Neuronal stem cell (in vitro differentiated cells): Measurements from ENCODE around the gene PARP12.

ENCODE experiments used
- DNase-seq: peaks from one replicate; pipeline ENCODE4 v3.0.0-alpha.2; 2013; ENCODE audit warnings: low spot score
- H2AFZ ChIP-seq: one replicate; pipeline ENCODE4 v1.6.1; 2013; ENCODE audit warnings: mild to moderate bottlenecking, low read length, inconsistent platforms
- H2AK5ac ChIP-seq: 2 replicates; pipeline ENCODE4 v1.6.1; 2013; ENCODE audit warnings: low read depth, mild to moderate bottlenecking, inconsistent platforms, low read length, moderate library complexity, mixed read lengths
- H2BK120ac ChIP-seq: 2 replicates; pipeline ENCODE4 v1.6.1; 2013; ENCODE audit warnings: low read depth, mild to moderate bottlenecking, inconsistent platforms, low read length, moderate library complexity, mixed read lengths
- H2BK12ac ChIP-seq: one replicate; pipeline ENCODE4 v1.6.1; 2013; ENCODE audit warnings: low read length, inconsistent platforms
- H2BK15ac ChIP-seq: 2 replicates; pipeline ENCODE4 v1.6.1; 2013; ENCODE audit warnings: mild to moderate bottlenecking, low read length, inconsistent platforms, mixed read lengths
- H2BK5ac ChIP-seq: one replicate; pipeline ENCODE4 v1.6.1; 2013; ENCODE audit warnings: inconsistent platforms, mild to moderate bottlenecking, low read length, moderate library complexity
- H3K14ac ChIP-seq: one replicate; pipeline ENCODE4 v1.6.1; 2013; ENCODE audit warnings: low read length, inconsistent platforms
- H3K18ac ChIP-seq: 2 replicates; pipeline ENCODE4 v1.6.1; 2013; ENCODE audit warnings: low read length, inconsistent platforms
- H3K23ac ChIP-seq: 2 replicates; pipeline ENCODE4 v1.6.1; 2013; ENCODE audit warnings: low read depth, mild to moderate bottlenecking, mixed read lengths, low read length, inconsistent platforms; ENCODE audit not compliant: poor library complexity
- H3K27ac ChIP-seq: replicated peaks from 3 replicates; pipeline ENCODE4 v1.5.1; 2013; ENCODE audit warnings: low read length, inconsistent platforms
- H3K27me3 ChIP-seq, 3 experiments: 2 replicates each; pipeline ENCODE4 v1.6.1; 2013; ENCODE audit warnings: low read length in 3 of 3, mild to moderate bottlenecking in 2 of 3, inconsistent platforms in 1 of 3, low read depth in 1 of 3, mixed read lengths in 1 of 3, moderate library complexity in 1 of 3; ENCODE audit not compliant: control insufficient read depth in 3 of 3, insufficient read depth in 3 of 3
- H3K36me3 ChIP-seq, 2 donors: replicated peaks in 1 of 2; 2 replicates each; pipeline ENCODE4 v1.6.1; 2013; ENCODE audit warnings: low read length in 2 of 2; ENCODE audit not compliant: control insufficient read depth in 2 of 2, insufficient read depth in 2 of 2
- H3K4ac ChIP-seq: 2 replicates; pipeline ENCODE4 v1.6.1; 2013; ENCODE audit warnings: inconsistent platforms, mild to moderate bottlenecking, low read length, moderate library complexity
- H3K4me1 ChIP-seq, 2 donors: 1 replicate in 1 of 2; 2 replicates in 1 of 2; pipeline ENCODE4 v1.6.1; 2013; ENCODE audit warnings: low read length in 2 of 2, low read depth in 1 of 2; ENCODE audit not compliant: control insufficient read depth in 2 of 2, insufficient read depth in 1 of 2
- H3K4me2 ChIP-seq: one replicate; pipeline ENCODE4 v1.6.1; 2013; ENCODE audit warnings: mild to moderate bottlenecking, low read length, inconsistent platforms; ENCODE audit not compliant: insufficient read depth, poor library complexity, severe bottlenecking
- H3K4me3 ChIP-seq, 2 donors: 2 replicates each; pipeline ENCODE4 v1.5.1; 2013; ENCODE audit warnings: low read length in 2 of 2, mild to moderate bottlenecking in 2 of 2, inconsistent platforms in 1 of 2, moderate library complexity in 1 of 2
- H3K79me1 ChIP-seq: one replicate; pipeline ENCODE4 v1.6.1; 2013; ENCODE audit warnings: low read depth, mild to moderate bottlenecking, inconsistent platforms, low read length, moderate library complexity
- H3K9ac ChIP-seq: one replicate; pipeline ENCODE4 v1.6.1; 2013; ENCODE audit warnings: mild to moderate bottlenecking, low read depth, low read length, inconsistent platforms; ENCODE audit not compliant: poor library complexity
- H3K9me3 ChIP-seq, 2 donors: replicated peaks in 1 of 2; 2 replicates each; pipeline versions ENCODE3 to v1.6.1; 2013; ENCODE audit warnings: low read length in 2 of 2, mild to moderate bottlenecking in 2 of 2, inconsistent platforms in 1 of 2, low read depth in 1 of 2, mixed read lengths in 1 of 2, moderate library complexity in 1 of 2; ENCODE audit not compliant: control insufficient read depth in 2 of 2, insufficient read depth in 1 of 2
- H4K8ac ChIP-seq: one replicate; pipeline ENCODE4 v1.6.1; 2013; ENCODE audit warnings: low read depth, mild to moderate bottlenecking, inconsistent platforms, low read length, moderate library complexity
- H4K91ac ChIP-seq: one replicate; pipeline ENCODE4 v1.6.1; 2013; ENCODE audit warnings: low read length, low read depth, mild to moderate bottlenecking, inconsistent platforms; ENCODE audit not compliant: poor library complexity
- WGBS, 2 donors: extraction: QIAGEN DNeasy Blood & Tissue Kit; methylation state at CpG; one replicate each; pipeline ENCODE4 v1.1.7; 2013; ENCODE audit warnings: missing lambda C conversion rate in 2 of 2, mixed read lengths in 1 of 2; ENCODE audit not compliant: insufficient read length in 2 of 2, insufficient replicate concordance in 1 of 2; ENCODE audit errors: extremely low coverage in 2 of 2; 5-methylcytosine and 5-hydroxymethylcytosine counted together

PARP12 gene

DNA sequence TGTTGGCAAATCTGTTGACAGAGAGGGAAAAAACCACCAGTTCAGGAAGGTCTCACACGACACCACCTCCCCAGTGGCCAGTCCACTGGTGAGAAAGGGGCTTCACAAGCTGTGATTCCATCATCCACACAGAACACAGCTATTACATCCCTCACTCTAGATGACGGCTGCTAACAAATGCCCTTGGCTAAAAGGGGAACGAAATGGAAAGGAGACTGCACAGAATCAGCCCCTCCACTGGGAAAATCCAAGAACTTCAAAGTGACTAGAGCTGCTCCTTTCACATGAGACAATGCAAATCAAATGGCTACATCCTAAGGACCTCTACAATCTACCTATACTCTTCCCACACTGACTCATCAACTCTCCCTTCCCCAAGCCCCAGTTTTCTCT is 5.6 kb downstream of the PARP12 start:
- WGBS, 2 donors, result no CpG with 5 or more reads among the region's 3 CpGs
- no peak overlapping the region for H2AFZ ChIP-seq
- H3K14ac ChIP-seq, result no peak overlapping the region
- no peak overlapping the region for H3K23ac ChIP-seq
- H4K91ac ChIP-seq, result no peak overlapping the region
- H3K4me1 ChIP-seq, result no peaks in the 10 kb centered on the region
- H3K27me3 ChIP-seq, result peaks cover 3 to 21% (median 12%) of the 10 kb centered on the region in 3 experiments
- no peak overlapping the region for H3K27ac ChIP-seq
- H2BK12ac ChIP-seq, result no peak overlapping the region
- no peaks in the 10 kb centered on the region for H3K36me3 ChIP-seq
- no peak overlapping the region for H3K9ac ChIP-seq
- no peak overlapping the region for H2BK120ac ChIP-seq
- no peak overlapping the region for H3K18ac ChIP-seq
- H3K4me2 ChIP-seq, result no peak overlapping the region
- no peaks in the 10 kb centered on the region for H3K79me1 ChIP-seq
- H2BK5ac ChIP-seq, result no peak overlapping the region
- peaks cover 0 to 2% of the 10 kb centered on the region in 2 donors for H3K9me3 ChIP-seq
- H3K4ac ChIP-seq, result no peak overlapping the region
- DNase-seq, result no peak
- no peak overlapping the region for H4K8ac ChIP-seq
- no peak overlapping the region for H2BK15ac ChIP-seq
- H2AK5ac ChIP-seq, result no peak overlapping the region
- no peak overlapping the region for H3K4me3 ChIP-seq

DNA sequence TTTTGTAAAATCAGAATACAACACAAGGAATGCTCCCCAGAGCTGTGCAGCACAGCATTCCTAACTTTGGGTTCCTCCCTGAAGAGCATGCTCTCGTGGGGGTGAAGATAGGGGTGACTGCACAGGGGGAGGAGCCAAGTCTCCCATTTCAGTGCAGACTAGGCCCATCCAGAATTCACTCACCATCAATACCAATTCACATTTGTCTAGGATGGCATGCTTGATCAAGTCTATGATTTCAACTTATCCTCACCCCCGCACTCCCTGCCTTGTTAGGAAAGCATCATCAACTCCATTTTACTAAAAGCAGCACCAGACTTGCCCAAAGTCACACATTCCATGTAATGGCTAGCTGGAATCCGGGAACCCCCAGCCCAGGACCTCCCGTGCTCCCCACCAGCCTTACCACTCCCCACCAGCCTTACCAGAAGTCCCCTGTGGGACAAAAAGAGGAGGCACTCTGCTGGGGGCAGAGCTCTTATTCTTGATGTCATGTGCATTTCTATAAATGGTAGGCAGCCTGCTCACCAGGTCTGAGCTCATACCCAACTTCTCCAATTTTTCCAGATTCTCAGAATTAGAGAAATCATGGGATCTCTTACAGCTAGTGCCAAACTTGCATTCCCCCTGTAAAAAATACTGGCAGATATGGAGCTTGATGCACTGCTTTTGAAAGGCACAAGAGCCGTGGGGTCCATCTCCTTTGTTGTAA is 6.2 kb downstream of the PARP12 start:
- Histone ChIP-seq H3K4me3 (no peak overlapping the region), H3K14ac (no peak overlapping the region), H3K36me3 (no peaks in the 10 kb centered on the region), H2AK5ac (no peak overlapping the region), H2BK120ac (no peak overlapping the region), H3K9me3 (peaks cover 0 to 1% of the 10 kb centered on the region in 2 donors), H3K18ac (no peak overlapping the region), H3K79me1 (no peaks in the 10 kb centered on the region), H3K27ac (no peak overlapping the region), H2AFZ (no peak overlapping the region), H3K4ac (no peak overlapping the region), H4K91ac (no peak overlapping the region), H2BK15ac (no peak overlapping the region), H3K27me3 (peaks cover 1 to 16% (median 7%) of the 10 kb centered on the region in 3 experiments), H2BK5ac (no peak overlapping the region), H3K4me1 (no peaks in the 10 kb centered on the region), H3K9ac (no peak overlapping the region), H3K4me2 (no peak overlapping the region), H3K23ac (no peak overlapping the region), H2BK12ac (no peak overlapping the region), H4K8ac (no peak overlapping the region)
- no CpG with 5 or more reads among the region's 5 CpGs for WGBS, 2 donors
- no peak for DNase-seq

DNA sequence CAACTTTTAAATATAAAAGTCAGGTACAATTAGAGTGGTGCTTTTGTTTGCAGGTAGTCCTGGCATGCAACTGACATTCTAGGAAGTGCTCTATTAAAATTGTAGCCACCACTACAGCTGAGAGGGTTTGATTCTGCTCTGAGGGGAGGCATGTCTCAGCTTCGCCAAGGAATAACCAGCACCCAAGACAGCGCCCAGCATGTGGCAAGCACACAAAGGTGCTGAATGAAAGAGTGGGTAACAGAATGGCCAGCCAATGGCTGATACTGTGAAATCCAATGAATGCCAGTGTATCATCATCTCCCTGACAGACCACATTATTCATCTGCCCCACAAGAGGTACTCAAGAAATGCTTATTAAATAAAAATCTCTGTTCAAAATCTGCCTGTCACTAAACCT is 6.9 kb downstream of the PARP12 start:
- Histone ChIP-seq H3K4ac (no peak overlapping the region), H4K91ac (no peak overlapping the region), H3K36me3 (no peaks in the 10 kb centered on the region), H4K8ac (no peak overlapping the region), H2BK5ac (no peak overlapping the region), H2BK120ac (no peak overlapping the region), H3K79me1 (no peaks in the 10 kb centered on the region), H3K4me1 (no peaks in the 10 kb centered on the region), H2AFZ (no peak overlapping the region), H3K27ac (no peak overlapping the region), H2BK15ac (no peak overlapping the region), H3K27me3 (peaks cover 0 to 8% (median 0%) of the 10 kb centered on the region in 3 experiments), H3K14ac (no peak overlapping the region), H3K23ac (no peak overlapping the region), H3K4me2 (no peak overlapping the region), H3K9ac (no peak overlapping the region), H3K18ac (no peak overlapping the region), H3K4me3 (no peak overlapping the region), H2BK12ac (no peak overlapping the region), H3K9me3 (no peaks in the 10 kb centered on the region), H2AK5ac (no peak overlapping the region)
- DNase-seq, result no peak
- no CpG with 5 or more reads among the region's 2 CpGs for WGBS, 2 donors

DNA sequence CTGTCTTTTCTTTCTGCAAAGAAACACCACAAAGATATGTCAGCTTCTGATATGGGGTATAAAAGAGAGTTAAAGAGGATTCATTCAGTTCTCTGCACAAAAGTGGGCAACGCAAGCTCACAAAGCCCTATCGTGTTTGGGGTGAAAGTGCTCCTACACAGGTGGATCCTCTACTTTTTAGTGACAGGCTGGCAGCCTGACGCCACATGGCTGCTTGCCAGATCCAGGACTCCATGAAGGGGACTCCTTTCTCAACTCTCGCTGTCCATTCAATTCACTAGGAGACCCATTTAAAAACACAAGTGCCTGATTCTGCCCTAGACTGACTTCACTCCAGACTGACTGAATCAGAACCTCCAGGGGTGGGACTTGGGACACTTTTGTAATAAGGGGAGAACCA is 8.0 kb downstream of the PARP12 start:
- H3K14ac ChIP-seq, result no peak overlapping the region
- H4K91ac ChIP-seq, result no peak overlapping the region
- H2BK120ac ChIP-seq, result no peak overlapping the region
- no peak overlapping the region for H3K23ac ChIP-seq
- H3K18ac ChIP-seq, result no peak overlapping the region
- H3K79me1 ChIP-seq, result no peaks in the 10 kb centered on the region
- no peak overlapping the region for H3K4me2 ChIP-seq
- H3K27ac ChIP-seq, result no peak overlapping the region
- H3K9me3 ChIP-seq, result no peaks in the 10 kb centered on the region
- no peak overlapping the region for H2BK15ac ChIP-seq
- H2AFZ ChIP-seq, result no peak overlapping the region
- H3K9ac ChIP-seq, result no peak overlapping the region
- no peaks in the 10 kb centered on the region for H3K36me3 ChIP-seq
- no peaks in the 10 kb centered on the region for H3K27me3 ChIP-seq
- DNase-seq, result no peak
- H3K4ac ChIP-seq, result no peak overlapping the region
- H2BK5ac ChIP-seq, result no peak overlapping the region
- no peak overlapping the region for H4K8ac ChIP-seq
- no peaks in the 10 kb centered on the region for H3K4me1 ChIP-seq
- no peak overlapping the region for H3K4me3 ChIP-seq
- no CpG with 5 or more reads among the region's 4 CpGs for WGBS, 2 donors
- H2AK5ac ChIP-seq, result no peak overlapping the region
- no peak overlapping the region for H2BK12ac ChIP-seq
